ENCODE results near the gene TNNI3K.
A peak's percentile ranks its signal among the peaks of the same experiment; 100 is the strongest.

TNNI3K gene

GRCh38 chr1:74498901-74499300 lies 263.7 kb downstream of the TNNI3K start:
- Histone ChIP-seq H3K27me3 (ENCODE audit: insufficient read depth, poor library complexity, severe bottlenecking) (no peaks in the 10 kb centered on the region), H3K27ac (replicated peaks) (no peak overlapping the region), H3K4me3 (replicated peaks; ENCODE audit: insufficient read depth, low read length) (no peak overlapping the region)
- DNase-seq (ENCODE audit: low read depth in 1 of 2, low spot score in 1 of 2) = no peak
- TF ChIP-seq REST (IDR thresholded peaks at IDR 0.05; ENCODE audit: insufficient replicate concordance, low read depth) = no peak
- no peak for TF ChIP-seq CTCF (IDR thresholded peaks at IDR 0.05; ENCODE audit: insufficient read depth, low read length)
- TF ChIP-seq POLR2AphosphoS5 (IDR thresholded peaks at IDR 0.05; ENCODE audit: low read depth) = no peak
- no peak for TF ChIP-seq GABPA (IDR thresholded peaks at IDR 0.05; ENCODE audit: low read depth)
- no peak for TF ChIP-seq SPI1 (IDR thresholded peaks at IDR 0.05; ENCODE audit: borderline replicate concordance, low read depth)

GRCh38 chr1:74502432-74502831 lies 267.2 kb downstream of the TNNI3K start:
- no peak overlapping the region for H3K4me3 ChIP-seq (replicated peaks; ENCODE audit: insufficient read depth, low read length)
- peak in 1 of 2 experiments; percentile 7 for DNase-seq (ENCODE audit: low read depth in 1 of 2, low spot score in 1 of 2)
- TF ChIP-seq REST (IDR thresholded peaks at IDR 0.05; ENCODE audit: insufficient replicate concordance, low read depth) = peak; percentile 97
- TF ChIP-seq GABPA (IDR thresholded peaks at IDR 0.05; ENCODE audit: low read depth) = no peak

GRCh38 chr1:74502858-74503257 lies 267.7 kb downstream of the TNNI3K start:
- DNase-seq (ENCODE audit: low read depth in 1 of 2, low spot score in 1 of 2) = no peak
- TF ChIP-seq POLR2AphosphoS5 (IDR thresholded peaks at IDR 0.05; ENCODE audit: low read depth) (no peak), GABPA (IDR thresholded peaks at IDR 0.05; ENCODE audit: low read depth) (no peak), SPI1 (IDR thresholded peaks at IDR 0.05; ENCODE audit: borderline replicate concordance, low read depth) (peak; percentile 38; the same call in 1 of the 2 replicates), REST (IDR thresholded peaks at IDR 0.05; ENCODE audit: insufficient replicate concordance, low read depth) (no peak), CTCF (IDR thresholded peaks at IDR 0.05; ENCODE audit: insufficient read depth, low read length) (no peak)
- Histone ChIP-seq H3K4me3 (replicated peaks; ENCODE audit: insufficient read depth, low read length) (no peak overlapping the region), H3K27ac (replicated peaks) (no peak overlapping the region), H3K27me3 (ENCODE audit: insufficient read depth, poor library complexity, severe bottlenecking) (no peaks in the 10 kb centered on the region)

More at GRCh38 chr1:74502432-74502831, 267.2 kb downstream of the TNNI3K start:
- no peaks in the 10 kb centered on the region for H3K27me3 ChIP-seq (ENCODE audit: insufficient read depth, poor library complexity, severe bottlenecking)
- H3K27ac ChIP-seq (replicated peaks) = no peak overlapping the region

Measured in HL-60 (cell line).